IPS DF 6.9 (cell line): ENCODE data around the gene ALDH16A1.

Experiments
- DNase-seq: peaks from one replicate; pipeline ENCODE4 v3.0.0-alpha.2; 2013; ENCODE audit warnings: low read depth, low spot score
- H3K27ac ChIP-seq: one replicate; pipeline ENCODE4 v1.5.1; 2013; ENCODE audit warnings: low read length, control low read depth
- H3K27me3 ChIP-seq: 2 replicates; pipeline ENCODE4 v1.6.1; 2013; ENCODE audit warnings: mild to moderate bottlenecking, low read length; ENCODE audit not compliant: control insufficient read depth, insufficient read depth
- H3K36me3 ChIP-seq: 2 replicates; pipeline ENCODE4 v1.6.1; 2013; ENCODE audit warnings: low read length; ENCODE audit not compliant: control insufficient read depth, insufficient read depth
- H3K4me1 ChIP-seq: 2 replicates; pipeline ENCODE4 v1.6.1; 2013; ENCODE audit warnings: low read length; ENCODE audit not compliant: control insufficient read depth, insufficient read depth
- H3K4me3 ChIP-seq: 2 replicates; pipeline ENCODE4 v1.5.1; 2013; ENCODE audit warnings: mild to moderate bottlenecking, low read length
- H3K9me3 ChIP-seq: 2 replicates; pipeline ENCODE4 v1.6.1; 2013; ENCODE audit warnings: low read length, inconsistent platforms; ENCODE audit not compliant: control insufficient read depth, insufficient read depth
- WGBS: extraction: QIAGEN DNeasy Blood & Tissue Kit; methylation state at CpG from one replicate; pipeline ENCODE4 v1.1.7; 2013; ENCODE audit warnings: mixed read lengths, missing lambda C conversion rate; ENCODE audit not compliant: insufficient read length, insufficient coverage; 5-methylcytosine and 5-hydroxymethylcytosine counted together

ALDH16A1 gene

DNA sequence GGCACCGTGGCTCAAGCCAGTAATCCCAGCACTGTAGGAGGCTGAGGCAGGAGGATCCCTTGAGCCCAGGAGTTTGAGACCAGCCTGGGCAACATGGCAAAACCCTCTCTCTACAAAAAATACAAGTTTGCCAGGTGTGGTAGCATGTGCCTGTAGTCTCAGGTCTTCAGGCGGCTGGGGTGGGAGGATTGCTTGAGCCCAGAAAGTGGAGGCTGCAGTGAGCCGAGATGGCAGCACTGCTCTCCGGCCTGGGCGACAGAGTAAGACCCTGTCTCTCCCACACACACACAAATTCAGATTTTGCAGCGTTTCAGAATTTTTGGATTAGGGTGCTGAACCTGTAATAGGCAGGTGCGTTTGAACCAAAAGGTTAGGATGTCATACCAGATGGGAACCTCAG is 45.5 kb downstream of the ALDH16A1 start:
- Histone ChIP-seq H3K4me3 (no peak overlapping the region), H3K27ac (no peak overlapping the region), H3K36me3 (peaks cover 28% of the 10 kb centered on the region), H3K27me3 (no peaks in the 10 kb centered on the region), H3K4me1 (peaks cover 7% of the 10 kb centered on the region), H3K9me3 (no peaks in the 10 kb centered on the region)
- DNase-seq = no peak
- WGBS = no CpG with 5 or more reads among the region's 7 CpGs

DNA sequence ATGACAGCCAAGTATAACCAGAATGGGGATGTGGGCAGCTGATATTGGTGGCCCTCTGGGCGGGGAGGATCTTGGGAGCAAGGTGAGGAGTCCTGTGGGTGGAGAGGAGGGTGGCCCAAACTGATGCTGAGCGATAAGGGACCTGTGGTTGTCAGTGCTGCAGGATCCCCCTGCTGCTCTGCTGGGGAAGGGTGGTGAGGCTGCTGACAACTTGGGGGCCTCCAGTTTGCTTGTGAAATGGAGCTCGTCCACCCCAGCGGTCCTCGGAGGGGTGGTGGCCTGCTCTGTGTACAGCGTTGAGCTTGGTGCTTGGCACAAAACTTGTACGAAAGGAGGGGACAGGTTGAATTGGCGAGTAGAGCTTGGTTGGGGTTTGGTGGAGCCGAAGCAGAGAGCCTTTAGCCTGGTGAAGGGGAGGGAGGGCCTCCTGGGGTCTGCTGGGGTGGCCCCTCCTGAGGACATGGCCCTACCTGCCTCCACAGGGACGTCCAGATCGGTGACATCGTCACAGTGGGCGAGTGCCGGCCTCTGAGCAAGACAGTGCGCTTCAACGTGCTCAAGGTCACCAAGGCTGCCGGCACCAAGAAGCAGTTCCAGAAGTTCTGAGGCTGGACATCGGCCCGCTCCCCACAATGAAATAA is 46.1 kb downstream of the ALDH16A1 start:
- peaks cover 28% of the 10 kb centered on the region for H3K36me3 ChIP-seq
- peaks cover 7% of the 10 kb centered on the region for H3K4me1 ChIP-seq
- WGBS = no CpG with 5 or more reads among the region's 19 CpGs
- H3K27me3 ChIP-seq = no peaks in the 10 kb centered on the region
- no peak overlapping the region for H3K4me3 ChIP-seq
- no peak for DNase-seq
- no peak overlapping the region for H3K27ac ChIP-seq
- no peaks in the 10 kb centered on the region for H3K9me3 ChIP-seq

DNA sequence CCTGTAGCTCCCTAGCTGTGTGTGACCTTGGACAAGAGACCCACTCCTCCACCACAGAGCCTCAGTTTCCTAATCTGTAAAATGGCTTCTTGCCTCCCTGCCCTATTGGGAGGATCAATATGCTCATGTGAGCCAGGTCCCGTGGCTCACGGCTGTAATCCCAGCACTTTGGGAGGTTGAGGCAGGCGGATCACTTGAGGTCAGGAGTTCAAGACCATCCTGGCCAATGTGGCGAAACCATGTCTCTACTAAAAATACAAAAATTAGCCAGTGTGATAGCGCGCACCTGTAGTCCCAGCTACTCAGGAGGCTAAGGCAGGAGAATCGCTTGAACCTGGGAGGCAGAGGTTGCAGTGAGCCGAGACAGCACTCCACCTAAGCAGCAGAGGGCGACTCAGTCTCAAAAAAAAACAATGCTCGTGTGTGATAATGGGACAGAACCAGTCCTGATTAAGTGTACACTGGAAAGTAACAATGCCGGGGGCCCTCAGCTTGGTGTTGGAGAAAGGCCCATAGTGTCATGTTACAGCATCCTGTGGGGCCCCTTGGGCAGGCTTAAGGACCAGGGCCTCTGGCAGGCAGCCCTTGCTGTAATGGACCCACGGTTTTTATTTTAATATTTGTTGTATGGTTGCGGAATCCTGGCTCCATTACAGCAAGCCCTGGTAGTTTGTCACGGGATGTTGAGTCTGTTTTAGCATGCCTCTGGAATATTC is 50.0 kb downstream of the ALDH16A1 start:
- no peak for DNase-seq
- Histone ChIP-seq H3K4me3 (no peak overlapping the region), H3K27ac (no peak overlapping the region), H3K9me3 (no peaks in the 10 kb centered on the region), H3K27me3 (no peaks in the 10 kb centered on the region), H3K4me1 (peaks cover 1% of the 10 kb centered on the region; the same call in 1 of the 2 replicates), H3K36me3 (peaks cover 21% of the 10 kb centered on the region)
- no CpG with 5 or more reads among the region's 14 CpGs for WGBS

- Histone ChIP-seq H3K36me3 (peaks cover 15% of the 10 kb centered on the region), H3K4me3 (no peak overlapping the region), H3K9me3 (no peaks in the 10 kb centered on the region), H3K27me3 (no peaks in the 10 kb centered on the region), H3K4me1 (no peaks in the 10 kb centered on the region; the same call in 1 of the 2 replicates), H3K27ac (no peak overlapping the region)
- WGBS = no CpG with 5 or more reads among the region's 9 CpGs
- DNase-seq = no peak
Observed at GRCh38 chr19:49503582-49503962, 50.5 kb downstream of the ALDH16A1 start.

GRCh38 chr19:49506575-49507105 is 53.6 kb downstream of the ALDH16A1 start:
- no peak overlapping the region for H3K27ac ChIP-seq
- H3K4me3 ChIP-seq = no peak overlapping the region
- no peaks in the 10 kb centered on the region for H3K9me3 ChIP-seq
- no peaks in the 10 kb centered on the region for H3K4me1 ChIP-seq
- WGBS = no CpG with 5 or more reads among the region's 8 CpGs
- H3K36me3 ChIP-seq = no peaks in the 10 kb centered on the region
- no peak for DNase-seq
- no peaks in the 10 kb centered on the region for H3K27me3 ChIP-seq

DNA sequence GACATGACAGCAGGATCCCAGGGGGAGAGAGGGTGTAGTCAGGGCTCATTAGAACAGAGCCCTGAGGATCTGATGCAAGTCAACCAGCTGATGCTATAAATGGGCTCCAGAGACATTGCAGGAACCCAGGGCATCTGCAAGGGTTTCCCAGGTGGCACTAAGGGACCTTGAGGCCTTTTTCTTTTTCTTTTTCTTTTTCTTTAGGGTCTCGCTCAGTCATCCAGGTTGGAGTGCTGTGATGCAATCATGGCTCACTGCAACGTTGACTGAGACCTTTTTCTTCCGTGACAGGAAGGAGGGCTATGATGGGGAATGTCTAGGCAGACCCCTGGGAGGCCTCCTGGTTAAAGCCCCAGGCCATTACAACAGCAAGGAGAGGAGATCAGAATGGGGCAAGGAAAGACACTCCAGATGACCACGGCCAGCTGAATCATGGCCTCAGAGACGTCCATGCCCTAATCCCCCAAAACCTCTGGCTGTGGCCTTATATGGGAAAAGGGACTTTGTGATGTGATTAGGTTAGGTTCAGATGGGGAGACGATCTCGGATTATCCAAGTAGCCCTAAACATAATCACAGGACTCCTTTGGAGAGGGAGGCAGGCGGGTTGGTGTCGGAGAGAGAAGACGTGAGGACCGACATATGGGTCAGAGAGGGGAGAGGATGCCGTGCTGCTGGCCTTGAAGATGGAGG is 54.9 kb downstream of the ALDH16A1 start:
- no peaks in the 10 kb centered on the region for H3K9me3 ChIP-seq
- H3K27me3 ChIP-seq = no peaks in the 10 kb centered on the region
- no peak overlapping the region for H3K27ac ChIP-seq
- no peak overlapping the region for H3K4me3 ChIP-seq
- H3K4me1 ChIP-seq = 0 out of 2 replicates have a peak, but pooled peaks cover 2% of the 10 kb centered on the region
- DNase-seq = no peak
- no peaks in the 10 kb centered on the region for H3K36me3 ChIP-seq
- WGBS = no CpG with 5 or more reads among the region's 12 CpGs

- H3K4me3 ChIP-seq = peak overlapping the region; percentile 73
- H3K27ac ChIP-seq = no peak overlapping the region
- no peaks in the 10 kb centered on the region for H3K27me3 ChIP-seq
- no peaks in the 10 kb centered on the region for H3K9me3 ChIP-seq
- peaks cover 4% of the 10 kb centered on the region; the same call in 1 of the 2 replicates for H3K4me1 ChIP-seq
- no peaks in the 10 kb centered on the region for H3K36me3 ChIP-seq
- WGBS = no CpG with 5 or more reads among the region's 50 CpGs
- no peak for DNase-seq
Observed at GRCh38 chr19:49512970-49513745, 60.1 kb downstream of the ALDH16A1 start.

GRCh38 chr19:49513746-49514118 is 60.7 kb downstream of the ALDH16A1 start:
- no peak for DNase-seq
- Histone ChIP-seq H3K36me3 (no peaks in the 10 kb centered on the region), H3K4me1 (peaks cover 4% of the 10 kb centered on the region; the same call in 1 of the 2 replicates), H3K27ac (no peak overlapping the region), H3K4me3 (peak overlapping the region; percentile 73; the same call in 1 of the 2 replicates), H3K27me3 (no peaks in the 10 kb centered on the region), H3K9me3 (no peaks in the 10 kb centered on the region)
- WGBS = no CpG with 5 or more reads among the region's 12 CpGs

GRCh38 chr19:49514151-49514550 is 61.1 kb downstream of the ALDH16A1 start:
- H3K36me3 ChIP-seq = no peaks in the 10 kb centered on the region
- no peaks in the 10 kb centered on the region for H3K9me3 ChIP-seq
- no peak for DNase-seq
- no CpG with 5 or more reads among the region's 21 CpGs for WGBS
- H3K27me3 ChIP-seq = no peaks in the 10 kb centered on the region
- no peak overlapping the region for H3K27ac ChIP-seq
- H3K4me1 ChIP-seq = peaks cover 4% of the 10 kb centered on the region; the same call in 1 of the 2 replicates
- 0 out of 2 replicates have a peak overlapping the region, but pooled peaks have one; percentile 13 for H3K4me3 ChIP-seq

- H3K36me3 ChIP-seq = no peaks in the 10 kb centered on the region
- peaks cover 4% of the 10 kb centered on the region; the same call in 1 of the 2 replicates for H3K4me1 ChIP-seq
- H3K9me3 ChIP-seq = no peaks in the 10 kb centered on the region
- DNase-seq = no peak
- H3K4me3 ChIP-seq = no peak overlapping the region
- no CpG with 5 or more reads among the region's 4 CpGs for WGBS
- H3K27me3 ChIP-seq = no peaks in the 10 kb centered on the region
- H3K27ac ChIP-seq = no peak overlapping the region
Observed at GRCh38 chr19:49515767-49516166, 62.7 kb downstream of the ALDH16A1 start.
